Progenitor cell of endocrine pancreas (in vitro differentiated cells): ENCODE data around the gene TOM1L2. TPM values are rescaled to one million over a fixed set of nuclear protein-coding genes. Genes with fewer than 3 reads are reported as not detected.

Experiments
- DNase-seq: peaks from one replicate; pipeline ENCODE4 v3.0.0; 2021; ENCODE audit warnings: low spot score; ENCODE audit not compliant: unreplicated experiment
- H3K27ac Mint-ChIP-seq: 2 replicates; pipeline ENCODE4 v1.8.0; 2021; ENCODE audit warnings: mild to moderate bottlenecking, moderate library complexity, mixed read lengths
- H3K27me3 Mint-ChIP-seq: 2 replicates; pipeline ENCODE4 v1.8.0; 2021; ENCODE audit warnings: mixed read lengths
- H3K36me3 Mint-ChIP-seq: 2 replicates; pipeline ENCODE4 v1.8.0; 2022; ENCODE audit warnings: mixed read lengths; ENCODE audit not compliant: insufficient read depth
- H3K4me1 Mint-ChIP-seq: 2 replicates; pipeline ENCODE4 v1.8.0; 2021; ENCODE audit warnings: low read depth, mixed read lengths
- H3K4me3 Mint-ChIP-seq: 2 replicates; pipeline ENCODE4 v1.8.0; 2021; ENCODE audit warnings: low read depth, mild to moderate bottlenecking, moderate library complexity, mixed read lengths
- H3K9me3 Mint-ChIP-seq: 2 replicates; pipeline ENCODE4 v1.8.0; 2021; ENCODE audit warnings: low read depth, mixed read lengths
- CTCF ChIP-seq: fragments of 200-600 bp; sonication (generic); IDR thresholded peaks from one replicate; pipeline ENCODE4 v1.5.0; 2021; ENCODE audit warnings: antibody characterized with exemption, mild to moderate bottlenecking; ENCODE audit not compliant: unreplicated experiment
- microRNA-seq: library from miRNA; unstranded; fragments of <30 nt; microRNA quantifications from one replicate; pipeline ENCODE4 v1.1.0, GENCODE V29; 2020; ENCODE audit warnings: borderline number of aligned reads; ENCODE audit not compliant: unreplicated experiment
- total RNA-seq: library from RNA; stranded (reverse); gene quantifications from 2 replicates; pipeline ENCODE4 v1.2.1, GENCODE V29; 2021

Gene TOM1L2
- total RNA-seq, 1 donor from 2014 or later = 29.4 TPM

GRCh38 chr17:17796787-17797061 is 175.5 kb downstream of the TOM1L2 start:
- no peak for TF ChIP-seq CTCF
- Mint-ChIP-seq H3K9me3 (no peaks in the 10 kb centered on the region), H3K4me1 (peaks cover 12% of the 10 kb centered on the region), H3K4me3 (no peak overlapping the region), H3K27me3 (no peaks in the 10 kb centered on the region), H3K36me3 (peaks cover 11% of the 10 kb centered on the region), H3K27ac (no peak overlapping the region)
- no peak for DNase-seq

GRCh38 chr17:17795946-17796786 is 176.0 kb downstream of the TOM1L2 start:
- DNase-seq = no peak

GRCh38 chr17:17795296-17795695 is 176.9 kb downstream of the TOM1L2 start:
- TF ChIP-seq CTCF = no peak
- no peak for DNase-seq
- H3K27ac Mint-ChIP-seq = no peak overlapping the region
- H3K36me3 Mint-ChIP-seq = peaks cover 11% of the 10 kb centered on the region
- H3K4me1 Mint-ChIP-seq = peaks cover 19% of the 10 kb centered on the region
- H3K4me3 Mint-ChIP-seq = no peak overlapping the region
- no peaks in the 10 kb centered on the region for H3K9me3 Mint-ChIP-seq
- no peaks in the 10 kb centered on the region for H3K27me3 Mint-ChIP-seq

More at GRCh38 chr17:17795946-17796786, 176.0 kb downstream of the TOM1L2 start:
- H3K27ac Mint-ChIP-seq = peak overlapping the region; percentile 56
- TF ChIP-seq CTCF = no peak
- H3K4me1 Mint-ChIP-seq = peaks cover 17% of the 10 kb centered on the region
- H3K36me3 Mint-ChIP-seq = peaks cover 11% of the 10 kb centered on the region
- H3K27me3 Mint-ChIP-seq = no peaks in the 10 kb centered on the region
- H3K4me3 Mint-ChIP-seq = no peak overlapping the region
- no peaks in the 10 kb centered on the region for H3K9me3 Mint-ChIP-seq

- Mint-ChIP-seq H3K4me1 (peaks cover 27% of the 10 kb centered on the region), H3K36me3 (peaks cover 10% of the 10 kb centered on the region), H3K4me3 (no peak overlapping the region), H3K27me3 (no peaks in the 10 kb centered on the region), H3K27ac (no peak overlapping the region), H3K9me3 (no peaks in the 10 kb centered on the region)
- DNase-seq = no peak
- no peak for TF ChIP-seq CTCF
These were observed 177.8 kb downstream of the TOM1L2 start for GRCh38 chr17:17794382-17794781.

Small RNA genes lying within 50 kb of the gene (microRNA-seq; reads per million reads assigned to microRNA genes)
- gene MIR33B = 189 reads per million, percentile 63 among the genes with 10 or more reads in this experiment
- gene MIR6777 = 1.8 reads per million

Other genes with a start within 250 kb of the TOM1L2 start
- 85.0 and 98.9 TPM in 2 replicates for gene SREBF1, start 135.4 kb downstream of the TOM1L2 start, total RNA-seq
- 13.3 and 15.4 TPM in 2 replicates for gene DRC3, start 462 bp upstream of the TOM1L2 start, total RNA-seq
- gene ATPAF2, start 66.8 kb upstream of the TOM1L2 start, total RNA-seq = 25.3 and 31.5 TPM in 2 replicates
- gene GID4, start 67.0 kb upstream of the TOM1L2 start, total RNA-seq = 10.2 and 12.1 TPM in 2 replicates
- gene DRG2, start 115.5 kb upstream of the TOM1L2 start, total RNA-seq = 42.9 and 49.3 TPM in 2 replicates
- 3.3 and 3.9 TPM in 2 replicates for gene MYO15A, start 136.4 kb upstream of the TOM1L2 start, total RNA-seq
- gene ALKBH5, start 211.4 kb upstream of the TOM1L2 start, total RNA-seq = 78.1 and 78.4 TPM in 2 replicates